Ramos (cell line): ENCODE data around the gene ZNF566.

Experiments
- in situ Hi-C: fragments of 300-500 bp; cut with MboI; formaldehyde crosslinking; loops from one replicate; pipeline ENCODE4 v1.14.3; 2022; ENCODE audit warnings: low sequenced_read_pairs; ENCODE audit not compliant: unreplicated experiment

The ZNF566 gene

GRCh38 chr19:36456831-36457230 is 32.5 kb downstream of the ZNF566 start:
- in situ Hi-C loops: no loop called here

GRCh38 chr19:36449059-36449670 is 40.2 kb downstream of the ZNF566 start:
- in situ Hi-C loops: no loop called here

- in situ Hi-C loops: no loop called here
Measured at GRCh38 chr19:36441339-36441738, 48.0 kb downstream of the ZNF566 start.

- in situ Hi-C loops: no loop called here
Measured at GRCh38 chr19:36436531-36436930, 52.8 kb downstream of the ZNF566 start.

GRCh38 chr19:36423925-36424324 is 65.4 kb downstream of the ZNF566 start:
- in situ Hi-C loops: no loop called here

- in situ Hi-C loops: no loop called here
Measured at GRCh38 chr19:36421749-36422481, 67.4 kb downstream of the ZNF566 start.

GRCh38 chr19:36420961-36421748 is 68.2 kb downstream of the ZNF566 start:
- in situ Hi-C loops: no loop called here

GRCh38 chr19:36418287-36419001 is 70.9 kb downstream of the ZNF566 start, which contains the start of gene ZFP82:
Gene ZFP82, minus strand, starts transcription at chr19:36418644. Its CDS starts 8,855 bp downstream, at chr19:36409789.
- in situ Hi-C loops: no loop called here

- in situ Hi-C loops: no loop called here
Measured at GRCh38 chr19:36417752-36418286, 71.5 kb downstream of the ZNF566 start.

- in situ Hi-C loops: no loop called here
Measured at GRCh38 chr19:36409841-36410240, 79.5 kb downstream of the ZNF566 start.

GRCh38 chr19:36408101-36408500 is 81.3 kb downstream of the ZNF566 start:
- in situ Hi-C loops: no loop called here

- in situ Hi-C loops: no loop called here
Measured at GRCh38 chr19:36404498-36404897, 84.9 kb downstream of the ZNF566 start.

- in situ Hi-C loops: no loop called here
Measured at GRCh38 chr19:36401475-36401874, 87.9 kb downstream of the ZNF566 start.

- in situ Hi-C loops: no loop called here
Measured at GRCh38 chr19:36398571-36398970, 90.8 kb downstream of the ZNF566 start.
